ENCODE measurements around the gene RNF2. TPM values are rescaled to one million over a fixed set of nuclear protein-coding genes. Genes with fewer than 3 reads are reported as not detected.

Gene RNF2
- total RNA-seq, 1 experiment from 2014 or later, result 32.8 TPM

DNA sequence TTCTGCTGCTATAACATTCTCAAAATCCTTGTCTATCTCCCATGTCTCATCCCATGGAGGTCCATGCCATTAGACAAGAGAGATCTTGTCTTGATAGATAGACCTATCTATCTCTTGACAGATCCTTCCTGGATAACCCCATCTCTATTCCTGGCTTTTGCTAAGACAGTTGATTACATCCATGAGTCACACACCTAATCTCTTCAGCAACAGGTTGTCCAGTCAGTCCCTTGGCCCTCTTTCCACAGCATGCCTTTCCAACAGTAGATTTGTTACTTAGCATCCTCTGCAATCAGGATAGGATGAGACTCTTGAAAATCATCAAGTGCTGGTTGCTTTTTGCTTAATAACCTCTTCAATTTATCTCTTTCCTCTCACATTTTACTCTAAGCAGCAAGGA is 64.8 kb downstream of the RNF2 start:
- intact Hi-C loops (cut with micrococcal nuclease; ENCODE audit: unreplicated experiment), result no loop called here
- Histone ChIP-seq H3K27me3 (ENCODE audit: control insufficient read depth, insufficient read depth, low read length) (no peaks in the 10 kb centered on the region), H3K36me3 (ENCODE audit: control insufficient read depth, insufficient read depth, low read length) (no peaks in the 10 kb centered on the region), H3K27ac (ENCODE audit: low read length) (no peak overlapping the region), H3K4me3 (ENCODE audit: low read depth in 2 of 2, low read length in 2 of 2) (no peak overlapping the region), H3K9me3 (ENCODE audit: control insufficient read depth, insufficient read depth, low read depth, low read length) (no peaks in the 10 kb centered on the region), H3K4me1 (ENCODE audit: control insufficient read depth, insufficient read depth, low read length) (no peaks in the 10 kb centered on the region)
- ChIA-PET CTCF (no interaction called here), POLR2A (no interaction called here)
- in situ Hi-C loops (cut with HindIII; ENCODE audit: low pct_unique_long_range_greater_than_20kb, low sequenced_read_pairs), result no loop called here
- no peak for TF ChIP-seq TCF7L2 (IDR thresholded peaks at IDR 0.05; ENCODE audit: low read depth, low read length)
- TF ChIP-seq, protein P1, sequence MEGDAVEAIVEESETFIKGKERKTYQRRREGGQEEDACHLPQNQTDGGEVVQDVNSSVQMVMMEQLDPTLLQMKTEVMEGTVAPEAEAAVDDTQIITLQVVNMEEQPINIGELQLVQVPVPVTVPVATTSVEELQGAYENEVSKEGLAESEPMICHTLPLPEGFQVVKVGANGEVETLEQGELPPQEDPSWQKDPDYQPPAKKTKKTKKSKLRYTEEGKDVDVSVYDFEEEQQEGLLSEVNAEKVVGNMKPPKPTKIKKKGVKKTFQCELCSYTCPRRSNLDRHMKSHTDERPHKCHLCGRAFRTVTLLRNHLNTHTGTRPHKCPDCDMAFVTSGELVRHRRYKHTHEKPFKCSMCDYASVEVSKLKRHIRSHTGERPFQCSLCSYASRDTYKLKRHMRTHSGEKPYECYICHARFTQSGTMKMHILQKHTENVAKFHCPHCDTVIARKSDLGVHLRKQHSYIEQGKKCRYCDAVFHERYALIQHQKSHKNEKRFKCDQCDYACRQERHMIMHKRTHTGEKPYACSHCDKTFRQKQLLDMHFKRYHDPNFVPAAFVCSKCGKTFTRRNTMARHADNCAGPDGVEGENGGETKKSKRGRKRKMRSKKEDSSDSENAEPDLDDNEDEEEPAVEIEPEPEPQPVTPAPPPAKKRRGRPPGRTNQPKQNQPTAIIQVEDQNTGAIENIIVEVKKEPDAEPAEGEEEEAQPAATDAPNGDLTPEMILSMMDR (IDR thresholded peaks at IDR 0.05), result no peak
- no peak for TF ChIP-seq SIN3A (IDR thresholded peaks at IDR 0.05; ENCODE audit: borderline replicate concordance, insufficient read depth, low read depth, low read length)
- no peak for ATAC-seq
- BruUV-seq (replicated peaks), result no TSS peak
- DNase-seq (ENCODE audit: low read depth, low spot score), result no peak

DNA sequence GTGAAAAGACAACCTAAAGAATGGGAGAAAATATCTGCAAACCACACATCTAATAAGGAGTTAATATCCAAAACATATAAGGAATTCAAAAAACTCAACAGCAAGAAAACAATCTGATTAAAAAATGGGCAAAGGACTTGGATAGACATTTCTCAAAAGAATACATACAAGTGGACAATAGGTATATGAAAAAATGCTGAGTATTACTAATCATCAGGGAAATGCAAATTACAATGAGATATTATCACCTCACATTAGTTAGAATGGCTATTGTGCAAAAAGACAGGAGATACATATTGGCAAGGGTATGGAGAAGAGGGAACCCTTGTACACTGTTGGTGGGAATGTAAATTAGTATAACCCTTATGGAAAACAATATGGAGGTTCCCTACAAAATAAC is 66.5 kb downstream of the RNF2 start:
- Histone ChIP-seq H3K4me1 (ENCODE audit: control insufficient read depth, insufficient read depth, low read length) (no peaks in the 10 kb centered on the region), H3K36me3 (ENCODE audit: control insufficient read depth, insufficient read depth, low read length) (no peaks in the 10 kb centered on the region), H3K27ac (ENCODE audit: low read length) (no peak overlapping the region), H3K4me3 (ENCODE audit: low read depth in 2 of 2, low read length in 2 of 2) (no peak overlapping the region), H3K27me3 (ENCODE audit: control insufficient read depth, insufficient read depth, low read length) (no peaks in the 10 kb centered on the region), H3K9me3 (ENCODE audit: control insufficient read depth, insufficient read depth, low read depth, low read length) (no peaks in the 10 kb centered on the region)
- intact Hi-C loops (cut with micrococcal nuclease; ENCODE audit: unreplicated experiment) (no loop called here), in situ Hi-C loops (cut with HindIII; ENCODE audit: low pct_unique_long_range_greater_than_20kb, low sequenced_read_pairs) (no loop called here)
- no TSS peak for BruUV-seq (replicated peaks)
- DNase-seq (ENCODE audit: low read depth, low spot score), result no peak
- ATAC-seq, result no peak
- CTCF ChIA-PET, result no interaction called here
- POLR2A ChIA-PET, result no interaction called here
- TF ChIP-seq, protein P1 (IDR thresholded peaks at IDR 0.05), result no peak
- no peak for TF ChIP-seq POLR2AphosphoS5 (IDR thresholded peaks at IDR 0.05; ENCODE audit: low read depth, low read length)
- TF ChIP-seq, protein P2, sequence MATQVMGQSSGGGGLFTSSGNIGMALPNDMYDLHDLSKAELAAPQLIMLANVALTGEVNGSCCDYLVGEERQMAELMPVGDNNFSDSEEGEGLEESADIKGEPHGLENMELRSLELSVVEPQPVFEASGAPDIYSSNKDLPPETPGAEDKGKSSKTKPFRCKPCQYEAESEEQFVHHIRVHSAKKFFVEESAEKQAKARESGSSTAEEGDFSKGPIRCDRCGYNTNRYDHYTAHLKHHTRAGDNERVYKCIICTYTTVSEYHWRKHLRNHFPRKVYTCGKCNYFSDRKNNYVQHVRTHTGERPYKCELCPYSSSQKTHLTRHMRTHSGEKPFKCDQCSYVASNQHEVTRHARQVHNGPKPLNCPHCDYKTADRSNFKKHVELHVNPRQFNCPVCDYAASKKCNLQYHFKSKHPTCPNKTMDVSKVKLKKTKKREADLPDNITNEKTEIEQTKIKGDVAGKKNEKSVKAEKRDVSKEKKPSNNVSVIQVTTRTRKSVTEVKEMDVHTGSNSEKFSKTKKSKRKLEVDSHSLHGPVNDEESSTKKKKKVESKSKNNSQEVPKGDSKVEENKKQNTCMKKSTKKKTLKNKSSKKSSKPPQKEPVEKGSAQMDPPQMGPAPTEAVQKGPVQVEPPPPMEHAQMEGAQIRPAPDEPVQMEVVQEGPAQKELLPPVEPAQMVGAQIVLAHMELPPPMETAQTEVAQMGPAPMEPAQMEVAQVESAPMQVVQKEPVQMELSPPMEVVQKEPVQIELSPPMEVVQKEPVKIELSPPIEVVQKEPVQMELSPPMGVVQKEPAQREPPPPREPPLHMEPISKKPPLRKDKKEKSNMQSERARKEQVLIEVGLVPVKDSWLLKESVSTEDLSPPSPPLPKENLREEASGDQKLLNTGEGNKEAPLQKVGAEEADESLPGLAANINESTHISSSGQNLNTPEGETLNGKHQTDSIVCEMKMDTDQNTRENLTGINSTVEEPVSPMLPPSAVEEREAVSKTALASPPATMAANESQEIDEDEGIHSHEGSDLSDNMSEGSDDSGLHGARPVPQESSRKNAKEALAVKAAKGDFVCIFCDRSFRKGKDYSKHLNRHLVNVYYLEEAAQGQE (IDR thresholded peaks at IDR 0.05; ENCODE audit: insufficient read depth in 1 of 2, low read depth in 2 of 2, low read length in 1 of 2), result no peak

DNA sequence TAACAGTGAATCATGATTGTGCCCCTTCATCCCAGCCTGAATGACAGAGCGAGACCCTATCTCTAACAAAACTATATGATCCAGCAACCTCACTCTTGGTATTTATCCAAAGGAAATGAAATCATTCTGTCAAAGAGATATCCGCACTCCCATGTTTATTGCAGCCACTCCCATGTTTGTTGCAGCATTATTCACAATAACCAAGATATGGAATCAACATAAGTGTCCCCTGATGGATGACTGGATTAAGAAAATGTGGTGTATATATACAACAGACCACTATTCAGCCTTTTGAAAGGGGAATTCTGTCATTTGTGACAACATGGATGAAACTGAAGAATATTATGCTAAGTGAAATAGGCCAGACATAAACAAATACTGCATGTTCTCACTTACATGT is 67.0 kb downstream of the RNF2 start:
- Histone ChIP-seq H3K36me3 (ENCODE audit: control insufficient read depth, insufficient read depth, low read length) (no peaks in the 10 kb centered on the region), H3K27ac (ENCODE audit: low read length) (no peak overlapping the region), H3K9me3 (ENCODE audit: control insufficient read depth, insufficient read depth, low read depth, low read length) (no peaks in the 10 kb centered on the region), H3K27me3 (ENCODE audit: control insufficient read depth, insufficient read depth, low read length) (no peaks in the 10 kb centered on the region), H3K4me3 (ENCODE audit: low read depth in 2 of 2, low read length in 2 of 2) (no peak overlapping the region), H3K4me1 (ENCODE audit: control insufficient read depth, insufficient read depth, low read length) (no peaks in the 10 kb centered on the region)
- no peak for DNase-seq (ENCODE audit: low read depth, low spot score)
- ATAC-seq, result no peak
- ChIA-PET CTCF (no interaction called here), POLR2A (no interaction called here)
- intact Hi-C loops (cut with micrococcal nuclease; ENCODE audit: unreplicated experiment), result no loop called here
- in situ Hi-C loops (cut with HindIII; ENCODE audit: low pct_unique_long_range_greater_than_20kb, low sequenced_read_pairs), result no loop called here
- no TSS peak for BruUV-seq (replicated peaks)
- TF ChIP-seq, protein P1 (IDR thresholded peaks at IDR 0.05), result no peak
- TF ChIP-seq TCF7L2 (IDR thresholded peaks at IDR 0.05; ENCODE audit: low read depth, low read length) (no peak), POLR2AphosphoS5 (IDR thresholded peaks at IDR 0.05; ENCODE audit: low read depth, low read length) (no peak), SIN3A (IDR thresholded peaks at IDR 0.05; ENCODE audit: borderline replicate concordance, insufficient read depth, low read depth, low read length) (no peak)
- TF ChIP-seq, protein P2 (IDR thresholded peaks at IDR 0.05; ENCODE audit: insufficient read depth in 1 of 2, low read depth in 2 of 2, low read length in 1 of 2), result no peak
